GM18907 (cell line): ENCODE measurements around the gene FRZB.

Experiments
- ATAC-seq: cut with Tn5 transposase; IDR thresholded peaks from one replicate; pipeline ENCODE4 v1.9.1; 2021; ENCODE audit warnings: mild to moderate bottlenecking, moderate library complexity; ENCODE audit not compliant: unreplicated experiment

Gene FRZB

DNA sequence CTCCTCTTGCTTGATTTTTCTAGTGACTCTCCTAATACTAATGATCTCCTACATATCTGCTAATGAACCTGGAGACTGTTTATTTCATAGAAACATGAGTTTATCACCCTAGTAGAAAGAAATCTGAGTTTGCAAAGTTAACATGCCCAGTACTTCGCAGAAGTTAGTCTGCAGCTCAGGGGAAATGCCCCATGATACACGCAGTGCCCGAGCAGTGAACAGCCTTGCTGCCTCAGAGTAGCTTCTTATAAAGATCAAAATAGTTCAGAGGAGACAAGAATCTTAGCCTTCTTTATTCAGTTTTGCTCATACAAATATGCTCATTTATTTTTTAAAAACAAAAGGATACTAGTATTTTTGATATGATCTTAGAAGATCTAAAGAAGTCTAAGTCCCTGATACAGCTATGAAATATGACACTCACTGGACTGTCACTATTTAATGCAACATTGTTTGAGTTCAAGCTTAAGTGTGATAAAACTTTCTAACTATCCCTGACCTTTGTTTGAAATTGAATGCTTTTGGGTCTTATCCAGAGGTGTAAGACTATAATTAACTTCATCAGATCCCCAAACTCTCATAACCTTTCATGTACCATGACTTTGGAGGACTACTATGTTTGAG is 20.5 kb downstream of the FRZB start:
- ATAC-seq, result no peak

DNA sequence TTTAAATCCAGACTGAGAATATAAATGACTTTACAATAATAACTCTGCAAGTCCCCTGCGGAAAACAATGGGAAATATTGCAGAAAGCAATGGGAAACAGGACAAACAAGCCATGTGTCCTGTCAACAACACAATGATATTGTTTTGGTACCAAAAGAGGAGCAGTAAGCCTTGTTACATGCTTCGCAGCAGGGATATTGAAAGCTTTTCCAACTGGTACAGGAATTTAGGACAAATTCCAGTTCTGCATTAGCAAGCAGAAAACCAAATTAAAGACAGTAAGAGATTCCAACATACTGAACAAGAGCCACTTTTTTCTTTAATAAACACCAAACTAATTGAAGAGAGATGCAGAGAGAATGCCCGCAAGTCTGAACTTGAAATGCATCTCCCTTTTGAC is 30.0 kb downstream of the FRZB start:
- no peak for ATAC-seq

DNA sequence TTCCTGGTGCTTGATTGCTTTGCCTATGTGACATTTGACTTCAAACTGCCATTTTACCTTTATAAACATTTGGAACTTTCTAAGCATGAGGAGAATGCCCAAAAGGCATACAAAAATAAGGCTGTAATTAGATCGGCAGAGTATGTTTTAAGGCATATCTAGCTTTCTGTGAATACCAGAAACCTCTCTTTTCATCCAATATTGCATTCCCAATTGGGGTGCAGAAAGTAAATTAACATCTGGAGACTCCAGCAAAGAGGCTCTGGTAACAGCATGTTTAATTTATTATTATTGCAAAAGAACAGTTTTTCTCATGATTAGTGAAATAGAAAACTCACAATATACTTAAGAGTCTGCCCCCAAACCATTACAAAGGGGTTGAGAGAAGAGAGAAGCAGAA is 32.1 kb downstream of the FRZB start:
- no peak for ATAC-seq

DNA sequence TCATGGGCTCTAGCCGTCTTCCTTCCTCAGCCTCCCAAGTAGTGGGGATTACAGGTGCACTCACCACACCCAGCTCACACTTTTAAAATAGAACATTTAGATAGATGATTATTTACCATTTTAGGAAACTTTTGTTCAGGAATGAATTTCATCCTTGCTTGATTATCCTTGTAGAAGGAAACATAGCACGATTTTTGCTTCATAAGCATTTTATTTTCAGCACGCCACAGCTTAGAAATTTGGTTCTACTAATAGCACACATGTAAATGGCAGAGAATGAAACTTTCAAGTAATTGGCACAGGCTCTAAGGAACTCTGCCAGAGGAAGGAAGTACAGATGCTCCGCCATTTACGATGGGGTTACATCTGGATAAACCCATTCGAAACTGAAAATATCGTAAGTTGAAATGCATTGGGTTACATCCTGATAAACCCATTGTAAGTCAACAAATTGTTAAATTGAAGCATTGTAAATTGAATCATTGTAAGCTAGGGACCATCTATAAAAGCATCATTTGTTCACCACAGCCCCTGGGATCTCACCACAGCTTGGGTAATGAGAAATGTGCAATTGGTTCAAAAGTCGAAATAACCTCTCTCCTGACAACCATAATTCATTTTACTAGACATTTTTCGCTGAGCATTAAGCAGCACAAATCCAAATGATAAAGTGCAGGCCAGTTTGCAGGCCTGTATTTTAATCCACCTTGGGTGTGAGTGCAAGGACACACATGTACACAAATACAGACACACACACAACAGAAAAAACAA is 33.2 kb downstream of the FRZB start:
- no peak for ATAC-seq

DNA sequence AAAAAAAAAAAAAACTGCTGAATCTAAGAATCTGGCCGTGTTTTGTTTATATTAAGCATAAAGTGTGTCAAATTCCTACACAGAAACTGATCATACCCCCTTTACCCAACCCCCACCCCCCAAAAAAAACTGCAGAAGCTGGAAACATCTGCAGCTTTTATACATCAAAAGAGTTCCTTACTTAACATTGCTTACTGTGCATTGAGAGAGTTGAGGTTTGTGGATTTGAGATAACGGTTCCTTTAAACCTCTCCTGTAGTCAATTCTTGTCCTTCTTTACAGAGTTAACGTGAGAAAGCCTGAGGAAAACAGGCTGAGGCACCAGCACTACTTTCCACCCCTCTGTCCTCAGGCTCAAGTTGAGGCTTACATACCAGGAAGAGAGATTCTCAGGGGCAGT is 34.5 kb downstream of the FRZB start:
- ATAC-seq, result no peak

DNA sequence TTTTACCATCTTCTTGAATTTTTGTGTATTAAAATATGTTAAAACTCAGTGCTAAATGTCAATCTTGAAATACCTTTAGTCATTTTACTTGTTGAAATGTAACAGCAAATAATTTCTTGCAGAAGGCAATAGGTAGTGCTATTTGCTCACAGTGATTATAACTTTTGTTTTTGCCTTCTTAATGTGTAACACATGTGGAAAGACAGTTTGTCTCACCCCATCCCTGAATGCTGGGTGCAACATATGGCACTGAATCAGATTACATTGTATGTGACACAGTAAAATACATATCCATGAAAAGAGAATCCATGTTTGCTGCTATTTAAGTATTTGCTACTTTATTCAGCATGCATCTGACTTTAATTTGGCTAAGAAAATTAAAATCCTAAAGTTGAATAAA is 35.3 kb downstream of the FRZB start:
- ATAC-seq, result no peak

DNA sequence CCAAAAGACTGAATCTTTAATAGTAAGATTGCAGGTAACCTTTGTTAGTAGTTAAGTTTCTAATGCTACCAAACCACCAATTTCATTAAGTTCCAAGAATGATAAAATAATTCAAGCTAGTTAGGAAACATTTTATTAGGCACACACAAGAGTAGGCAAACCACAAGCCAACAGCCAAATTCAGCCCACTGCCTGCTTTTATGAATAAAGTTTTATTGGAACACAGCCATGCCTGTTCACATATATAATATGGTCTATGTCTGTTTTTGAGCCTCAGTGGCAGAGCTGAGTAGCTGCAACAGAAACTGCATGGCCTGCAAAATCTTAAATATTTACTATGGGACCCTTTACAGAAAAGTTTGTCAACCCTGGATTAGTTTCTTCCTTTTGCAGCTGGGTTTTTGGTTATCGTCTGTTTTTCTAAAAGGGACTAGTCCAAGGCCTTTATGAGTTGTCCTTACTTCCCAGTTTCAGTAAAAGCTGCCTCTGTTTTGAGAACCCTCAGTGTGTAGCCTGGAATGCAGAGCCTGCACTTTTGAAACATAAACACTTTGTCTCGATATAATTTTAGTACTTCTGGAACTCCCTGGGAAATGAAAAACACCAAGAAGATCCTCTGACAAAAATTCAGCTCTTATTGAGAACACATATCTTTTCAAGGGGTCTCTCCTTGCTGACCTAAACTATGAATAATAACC is 39.1 kb downstream of the FRZB start:
- no peak for ATAC-seq

DNA sequence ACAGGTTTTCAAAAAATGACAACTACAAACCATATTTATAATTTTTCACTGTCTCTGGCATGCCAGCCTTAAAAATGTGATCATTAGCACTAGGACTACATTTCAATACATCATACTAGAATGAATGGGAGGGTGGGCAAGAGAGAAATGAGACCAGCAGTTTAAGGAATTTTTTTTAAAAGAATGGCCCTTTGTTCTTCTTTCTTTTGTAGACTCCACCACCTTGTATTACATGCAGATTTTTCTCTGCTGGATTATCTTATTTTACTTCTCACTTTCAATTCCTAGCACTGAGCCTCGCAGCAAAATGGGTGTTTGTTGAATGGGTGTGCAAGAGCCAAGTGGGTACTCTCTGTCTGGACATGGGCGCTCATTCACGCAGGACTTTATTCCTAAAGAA is 39.9 kb downstream of the FRZB start:
- ATAC-seq, result no peak

DNA sequence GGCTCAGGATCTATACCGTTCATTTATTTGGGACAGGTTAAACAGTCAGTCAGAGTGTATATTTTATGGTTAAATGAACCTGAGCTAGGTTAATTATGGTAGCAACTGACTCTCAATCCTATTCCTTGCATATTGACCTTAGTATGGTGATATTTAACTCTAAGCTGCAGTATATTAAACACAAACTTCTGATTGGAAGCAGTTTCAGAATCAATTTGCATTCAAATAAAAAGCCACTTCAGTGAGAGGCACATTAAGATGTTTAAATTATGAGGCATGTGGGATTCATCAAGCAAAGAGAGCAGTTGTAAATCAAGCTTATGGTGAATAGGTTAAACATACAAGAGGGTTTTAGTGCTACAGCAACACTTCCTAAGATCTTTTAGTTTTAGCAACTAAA is 40.4 kb downstream of the FRZB start:
- no peak for ATAC-seq

DNA sequence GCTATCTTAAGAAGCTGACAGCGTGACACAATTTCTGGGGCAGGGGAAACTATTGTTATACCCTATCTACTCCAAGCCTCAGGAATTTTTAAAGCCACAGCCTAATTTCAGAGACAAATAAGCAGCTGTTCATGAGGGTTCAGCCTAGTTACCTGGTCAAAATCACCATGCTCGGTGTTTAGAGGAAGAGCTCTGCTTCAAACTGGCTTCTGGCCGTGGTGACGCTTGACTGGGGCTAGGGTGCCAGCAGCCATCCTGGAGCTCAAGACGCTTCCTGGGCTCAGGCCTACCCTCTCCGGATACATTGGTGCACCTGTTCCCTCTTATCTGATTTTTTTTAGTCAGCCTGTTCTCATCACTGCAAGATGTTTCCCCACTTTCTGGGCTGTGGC is 41.7 kb downstream of the FRZB start:
- ATAC-seq, result no peak

DNA sequence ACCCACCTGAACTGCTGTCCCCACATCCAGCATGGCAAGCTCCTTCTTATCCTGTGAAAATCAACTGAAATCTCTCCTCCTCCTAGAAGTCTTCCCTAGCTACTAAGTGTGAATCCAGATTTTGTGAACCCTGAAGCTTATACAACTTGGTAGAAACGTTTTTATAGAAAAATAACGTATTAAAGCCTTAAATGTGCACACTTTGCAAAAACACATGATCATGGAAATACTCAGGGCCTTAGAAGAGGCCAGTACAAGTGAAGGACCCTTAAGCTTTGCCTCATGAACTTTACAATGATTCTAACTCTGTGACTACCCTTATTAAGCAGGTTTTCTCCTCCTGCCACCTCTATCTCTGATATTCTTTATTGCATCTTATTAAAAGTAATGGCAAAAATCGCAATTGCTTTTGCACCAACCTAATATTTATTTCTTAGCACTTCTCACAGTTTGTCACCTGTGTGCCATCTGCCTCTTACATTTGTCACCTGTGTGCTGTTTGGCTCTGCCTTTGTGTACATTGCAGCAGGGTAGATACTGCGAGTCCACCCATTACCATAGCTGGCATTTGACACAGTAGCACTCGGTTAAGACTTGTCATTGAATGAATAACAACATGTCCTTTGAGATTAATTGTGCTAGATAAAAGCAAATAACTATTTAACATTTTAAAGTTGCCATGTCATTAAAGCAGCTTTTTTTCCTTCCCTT is 42.2 kb downstream of the FRZB start:
- ATAC-seq, result no peak

DNA sequence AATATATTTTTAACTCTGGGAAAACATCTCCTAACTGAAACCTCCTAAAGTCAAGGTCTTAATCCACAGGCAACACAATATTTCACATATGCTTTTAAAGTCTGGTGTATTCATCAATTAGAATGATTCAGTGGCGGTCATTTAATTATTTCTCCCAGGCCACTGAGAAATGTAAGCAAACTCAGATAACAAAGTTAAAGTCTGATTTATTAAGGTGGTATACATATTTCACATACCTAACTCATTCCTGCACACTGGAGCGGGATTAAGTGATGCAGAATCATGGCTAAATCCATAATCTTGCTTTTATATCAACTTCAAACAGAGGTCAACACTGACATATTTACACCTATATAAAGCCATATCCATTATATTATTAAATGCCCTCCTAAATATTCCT is 43.7 kb downstream of the FRZB start:
- ATAC-seq, result no peak

DNA sequence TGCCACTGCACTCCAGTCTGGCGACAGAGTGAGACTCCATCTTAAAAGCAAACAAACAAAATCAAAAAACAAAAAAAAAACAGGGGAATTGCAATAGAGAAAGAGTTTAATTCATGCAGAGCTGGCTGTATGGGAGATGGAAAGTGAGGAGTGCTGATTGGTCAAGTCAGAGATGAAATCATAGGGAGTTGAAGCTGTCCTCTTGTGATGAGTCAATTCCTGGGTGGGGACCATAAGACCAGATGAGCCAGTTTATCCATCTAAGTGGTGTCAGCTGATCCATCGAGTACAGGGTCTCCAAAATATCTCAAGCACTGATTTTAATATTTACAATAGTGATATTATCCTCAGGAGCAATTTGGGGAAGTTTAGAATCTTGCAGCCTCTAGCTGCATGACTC is 45.3 kb downstream of the FRZB start:
- ATAC-seq, result no peak

DNA sequence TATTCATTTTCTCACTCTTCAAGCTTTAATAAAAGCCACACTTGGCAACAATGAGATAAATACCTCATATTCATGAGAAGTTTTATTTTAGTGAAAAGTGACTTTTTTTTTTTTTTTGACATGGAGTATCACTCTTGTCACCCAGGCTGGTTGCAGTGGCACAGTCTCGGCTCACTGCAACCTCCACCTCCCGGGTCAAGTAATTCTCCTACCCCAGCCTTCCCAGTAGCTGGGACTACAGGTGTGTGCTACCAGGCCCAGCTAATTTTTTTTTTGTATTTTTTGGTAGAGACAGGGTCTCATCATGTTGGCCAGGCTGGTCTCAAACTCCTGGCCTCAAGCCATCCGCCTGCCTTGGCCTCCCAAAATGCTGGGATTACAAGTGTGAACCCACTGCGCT is 47.0 kb downstream of the FRZB start:
- ATAC-seq, result no peak

DNA sequence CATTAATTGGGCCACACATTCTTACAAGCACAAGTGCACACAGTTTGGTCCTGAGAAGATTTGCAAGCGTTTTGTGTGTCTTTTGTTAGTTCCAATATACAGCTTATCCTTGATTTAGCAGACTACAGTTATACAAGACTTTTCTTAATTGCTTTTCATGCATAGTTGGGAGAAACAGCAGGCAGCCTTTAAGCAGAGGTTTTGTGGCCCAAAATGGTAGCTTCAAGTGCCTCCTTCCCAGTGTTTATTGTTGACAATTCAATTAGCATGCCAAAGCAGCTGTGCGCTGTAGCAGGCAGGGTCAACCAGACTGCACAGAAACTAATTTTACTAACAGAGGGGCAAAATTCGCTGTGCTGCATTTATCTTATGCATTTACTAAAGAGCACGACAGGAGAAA is 47.5 kb downstream of the FRZB start:
- no peak for ATAC-seq

DNA sequence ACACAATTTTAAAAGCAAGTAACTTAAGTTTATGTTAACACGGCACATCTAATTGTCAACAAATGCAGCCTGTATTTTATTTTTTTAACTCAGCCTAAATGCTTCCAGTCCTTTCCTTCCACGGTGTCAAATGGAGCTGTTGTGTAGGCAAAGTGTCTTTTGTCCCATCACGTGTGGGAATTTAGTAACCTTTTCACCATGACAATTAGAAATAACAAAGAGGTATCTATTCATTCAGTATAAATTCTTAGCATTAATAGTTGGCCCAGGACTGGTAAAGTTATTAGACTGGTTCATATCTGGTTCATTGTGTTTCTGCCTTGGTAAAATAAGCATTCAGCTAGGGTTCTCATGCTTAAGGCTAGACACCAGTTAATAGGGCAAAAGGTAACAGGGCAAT is 47.9 kb downstream of the FRZB start:
- no peak for ATAC-seq

DNA sequence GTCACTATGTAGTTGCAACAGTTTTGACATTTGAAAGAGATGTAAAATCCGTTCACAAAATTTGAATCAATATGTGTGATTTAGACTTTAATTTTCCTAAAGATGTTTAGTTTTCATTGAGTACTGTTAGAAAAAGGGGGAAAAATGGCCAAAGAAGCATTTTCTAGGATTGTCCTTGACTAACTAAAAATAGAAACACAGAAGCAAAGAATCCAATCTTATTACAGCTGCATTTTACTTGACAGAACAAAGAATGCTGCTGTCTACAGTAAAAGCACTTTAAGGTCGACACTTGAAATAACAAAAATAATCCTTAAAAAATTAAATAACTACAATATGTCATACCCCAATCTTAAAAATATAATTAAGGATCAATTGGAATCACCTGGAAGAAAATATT is 48.9 kb downstream of the FRZB start:
- no peak for ATAC-seq

DNA sequence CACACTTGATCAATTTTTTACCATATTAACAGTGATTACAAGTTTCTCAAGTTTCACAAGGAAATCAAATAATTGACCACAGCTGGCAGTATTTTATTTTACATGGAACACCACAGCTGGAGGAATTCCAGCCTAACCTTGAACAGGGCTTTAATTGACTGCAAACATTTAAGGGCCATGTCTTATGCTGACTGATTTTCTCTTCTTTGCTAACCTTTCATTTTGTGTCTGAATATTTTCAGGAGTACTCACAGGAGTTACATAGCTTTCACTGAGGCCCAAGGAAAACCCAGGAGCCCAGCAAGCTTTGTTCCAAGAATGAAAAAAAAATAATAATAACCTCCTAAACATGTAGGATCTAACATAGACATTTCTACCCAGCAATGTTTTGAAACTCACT is 49.6 kb downstream of the FRZB start:
- ATAC-seq, result no peak

DNA sequence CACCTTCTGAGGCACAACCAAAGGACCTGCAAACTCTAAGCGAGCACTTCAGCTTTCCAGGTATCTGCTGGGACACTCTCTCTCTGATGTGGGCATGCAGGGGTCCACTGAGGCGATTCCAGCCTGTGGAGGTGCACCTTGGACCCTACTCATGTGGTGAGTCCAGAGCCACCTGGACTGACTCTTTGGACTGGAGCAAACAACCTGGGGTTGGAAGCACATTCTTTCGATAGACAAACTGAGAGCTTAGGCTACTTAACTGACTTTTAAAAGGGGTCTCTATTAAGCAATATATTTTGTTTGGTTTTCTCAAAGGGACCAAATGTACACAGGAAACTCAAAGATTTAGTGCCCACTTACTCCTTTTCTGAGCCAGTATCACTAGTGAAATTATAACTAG is 51.6 kb downstream of the FRZB start:
- ATAC-seq, result no peak

DNA sequence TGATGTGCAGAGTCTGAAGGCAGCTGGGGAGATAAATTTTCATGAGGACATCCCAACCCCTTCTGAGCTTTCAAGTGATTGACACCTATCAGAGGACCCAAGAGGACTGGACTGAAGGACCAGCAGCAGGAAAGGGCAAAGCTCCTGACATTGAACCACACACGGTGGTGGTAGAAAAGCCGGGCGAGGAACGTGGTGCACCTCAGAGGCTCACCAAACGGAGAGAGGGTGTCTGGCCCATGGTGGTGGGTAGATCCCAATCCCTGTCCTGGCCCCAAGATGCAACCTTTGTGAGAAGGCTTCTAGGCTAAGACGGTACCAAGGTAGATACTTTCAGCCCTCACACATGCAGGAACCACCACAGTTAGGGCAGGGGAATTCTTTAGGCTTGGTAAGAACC is 52.1 kb downstream of the FRZB start:
- ATAC-seq, result no peak

DNA sequence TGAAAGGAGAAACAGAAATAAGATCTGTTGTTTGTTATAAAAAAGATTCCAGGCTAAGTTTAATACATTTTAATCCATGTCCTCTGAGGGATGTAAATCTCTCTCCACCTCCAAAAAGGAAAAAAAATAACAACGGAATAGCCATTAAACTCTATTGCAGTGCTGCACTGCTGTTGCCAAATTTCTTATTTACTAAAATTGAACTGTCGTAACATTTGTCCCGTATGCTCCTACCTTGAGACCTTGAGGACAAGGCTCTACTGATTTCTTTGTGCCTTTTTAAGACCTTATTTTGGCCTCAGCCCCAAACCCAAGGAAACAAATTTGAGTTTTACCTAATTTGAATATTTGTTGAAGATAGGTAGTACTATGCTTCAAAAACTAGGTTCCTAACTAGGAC is 56.4 kb downstream of the FRZB start:
- ATAC-seq, result no peak

DNA sequence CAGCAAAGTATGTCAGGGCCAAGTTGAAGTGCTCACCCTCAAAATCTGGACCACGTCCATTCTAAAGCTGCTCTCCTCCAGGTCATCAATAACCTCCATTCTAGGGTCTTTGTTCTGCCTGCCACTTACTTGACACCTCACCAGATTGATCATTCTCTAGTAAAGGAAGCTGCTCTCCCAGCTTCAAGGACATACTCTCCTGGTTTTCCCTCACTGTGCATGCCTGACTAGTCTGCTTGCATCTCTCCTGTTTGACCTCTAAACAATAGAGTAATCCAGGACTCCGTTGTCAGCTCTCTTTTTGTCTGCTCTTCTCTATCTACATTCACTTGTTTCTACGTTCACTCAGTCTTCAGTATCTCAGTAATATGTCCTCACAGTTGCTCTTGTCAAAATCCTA is 59.1 kb downstream of the FRZB start:
- ATAC-seq, result no peak
